SIG-M5 treated with dmso at 0.1 percent for 504 hours (cell line): Measurements from ENCODE around the gene FKBP14.
A peak's percentile ranks its signal among the peaks of the same experiment; 100 is the strongest.

Experiments used
- DNase-seq: peaks from one replicate; lab custom pipeline; 2025; ENCODE audit not compliant: unreplicated experiment; lab: John Stamatoyannopoulos, UW

Gene FKBP14

DNA sequence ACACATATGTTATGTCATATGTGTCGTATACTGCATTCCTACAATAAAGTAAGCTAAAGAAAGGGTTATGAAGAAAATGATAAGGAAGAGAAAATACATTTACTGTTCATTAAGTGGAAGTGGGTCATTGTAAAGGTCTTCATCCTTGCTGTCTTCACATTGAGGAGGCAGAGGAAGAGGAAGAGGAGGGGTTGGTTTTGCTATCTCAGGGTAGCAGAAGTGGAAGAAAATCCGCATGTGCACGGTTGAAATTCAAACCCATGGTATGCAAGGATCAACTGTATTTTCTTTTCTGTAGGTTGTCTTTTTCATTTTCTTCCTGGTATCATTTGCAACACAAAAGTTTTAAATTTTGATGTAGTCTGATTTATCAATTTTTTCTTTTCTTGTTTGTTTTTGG is 8.0 kb upstream of the FKBP14 start:
- DNase-seq: no peak

DNA sequence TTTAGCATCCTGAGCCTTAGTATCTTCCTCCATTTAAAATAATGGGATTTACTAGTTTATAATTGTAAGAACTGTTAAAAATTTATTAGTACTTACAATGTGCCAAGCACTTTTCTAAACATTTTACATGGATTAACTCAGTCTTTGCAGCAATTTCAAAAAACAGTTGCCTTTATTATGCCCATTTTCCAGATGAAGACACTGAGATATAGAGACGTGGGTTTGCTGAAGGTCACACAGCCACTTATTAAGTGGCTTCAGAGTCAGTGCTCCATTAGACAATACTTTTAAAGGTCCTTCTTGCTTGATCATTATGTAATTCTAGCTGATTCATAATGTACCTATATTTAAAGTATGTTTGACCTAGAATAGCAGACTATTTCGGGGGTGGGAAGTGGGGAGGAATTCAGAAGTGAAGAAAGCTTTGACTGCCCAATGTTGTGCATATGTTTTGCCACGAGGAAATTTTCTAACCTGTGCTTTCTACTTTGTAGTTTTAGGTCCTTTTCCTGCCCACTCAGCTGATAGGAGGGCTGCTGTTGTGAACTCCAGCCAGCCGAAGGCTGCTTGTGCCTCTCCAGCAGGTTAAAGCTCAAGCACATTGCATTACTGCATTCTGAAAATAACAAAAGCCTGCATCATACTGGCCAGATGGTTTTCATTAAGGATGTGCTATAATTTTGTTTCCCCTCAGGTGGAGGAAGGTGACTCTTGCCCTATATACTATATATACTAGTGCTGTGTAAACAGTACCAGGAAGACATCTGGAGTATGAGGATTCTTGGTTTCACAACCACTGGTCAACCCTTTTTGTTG is 6.0 kb upstream of the FKBP14 start:
- DNase-seq: peak; percentile 12

DNA sequence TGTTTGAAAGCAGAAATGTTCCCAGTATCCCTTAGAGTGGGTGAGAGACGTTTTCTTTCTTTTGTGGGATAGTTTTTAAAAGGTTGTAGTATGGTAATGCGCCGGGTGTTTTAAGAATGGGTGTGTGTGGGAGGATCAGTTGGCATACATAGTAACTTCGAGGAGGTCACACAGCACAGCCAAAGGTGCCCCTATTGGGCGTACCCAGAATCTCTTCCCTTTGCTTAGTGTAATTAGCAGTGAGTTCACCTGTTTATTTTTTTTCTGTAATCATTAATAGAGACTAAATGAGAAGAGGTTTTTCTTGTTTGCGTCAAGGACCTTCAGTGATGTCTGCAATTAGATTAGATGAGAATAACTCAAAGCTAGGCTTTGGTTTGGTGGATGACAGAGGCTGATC is 3.2 kb upstream of the FKBP14 start:
- DNase-seq: no peak

DNA sequence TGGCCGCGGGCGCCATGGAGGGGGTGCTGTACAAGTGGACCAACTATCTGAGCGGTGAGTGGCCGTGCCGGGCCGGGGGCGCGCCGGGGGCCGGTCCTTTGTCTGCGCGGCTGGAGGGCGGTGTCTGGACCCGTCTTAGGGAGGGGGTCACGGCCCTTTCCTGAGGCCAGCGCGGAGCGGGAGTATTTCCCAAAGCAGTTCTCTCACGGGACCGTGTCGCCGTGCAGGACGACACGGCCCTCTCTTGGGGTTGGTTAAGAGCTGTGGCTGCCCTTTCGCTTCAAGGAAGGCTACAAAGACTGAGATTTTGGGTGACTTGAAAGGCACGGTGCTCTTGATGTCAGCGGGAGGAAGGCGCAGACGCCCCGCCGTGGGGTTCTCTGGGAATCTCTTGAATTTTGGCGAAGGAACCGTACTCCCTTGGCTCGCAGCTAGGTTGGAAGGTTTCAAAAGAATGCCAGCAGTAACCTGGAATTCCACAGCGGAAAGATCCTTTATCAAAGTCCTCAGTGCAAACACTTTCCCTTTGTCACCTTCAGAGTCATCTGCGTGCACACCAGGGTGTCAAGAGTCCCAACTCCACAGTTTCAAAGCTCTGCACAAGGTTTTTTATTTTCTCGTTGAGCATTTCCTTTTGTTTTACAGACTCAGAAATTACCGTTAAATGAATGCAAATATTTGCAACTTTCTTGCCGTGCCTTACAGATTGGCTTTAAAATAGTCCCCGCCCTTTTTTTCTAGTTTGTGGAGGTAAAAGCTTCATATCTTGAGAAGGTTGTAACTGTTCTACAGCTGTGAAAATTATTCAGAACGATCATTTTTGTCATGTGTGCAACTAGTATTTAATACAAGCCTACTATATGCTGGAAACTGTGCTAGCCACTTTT is 2.5 kb upstream of the FKBP14 start:
- DNase-seq: peak; percentile 37

DNA sequence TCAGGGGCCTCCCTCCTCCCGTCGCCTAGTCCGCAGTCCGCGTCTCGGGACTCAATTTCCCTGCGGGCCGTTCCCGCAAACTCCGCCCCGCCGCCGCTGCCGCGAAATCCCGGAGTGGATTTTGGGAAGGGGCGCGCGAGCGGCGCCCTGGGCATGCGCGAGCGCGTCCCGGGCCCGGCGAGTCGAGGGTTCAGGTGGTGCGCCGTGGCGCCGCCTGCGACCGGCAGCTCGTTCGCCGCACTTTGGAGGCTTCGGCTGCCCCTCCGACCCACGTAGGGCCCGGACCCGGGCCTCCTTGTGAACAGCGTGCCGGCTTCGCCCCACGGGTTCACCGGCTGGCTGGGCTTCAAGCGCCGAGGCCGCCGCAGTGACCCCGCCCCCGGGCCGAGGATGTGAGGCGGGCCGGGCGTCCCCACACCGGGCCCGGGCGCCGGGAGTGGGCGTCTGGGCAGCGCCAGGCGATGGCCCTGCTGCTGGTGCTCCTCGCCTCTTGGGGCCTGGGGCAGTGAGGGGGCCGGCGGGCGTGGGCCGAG is 1.8 kb upstream of the FKBP14 start, which contains the start of gene PLEKHA8:
TSS of gene PLEKHA8 (plus strand) at position 197 of the 533 bp plus-strand sequence. CDS start 351 bp downstream, outside the sequence.
- peak; percentile 74 for DNase-seq

DNA sequence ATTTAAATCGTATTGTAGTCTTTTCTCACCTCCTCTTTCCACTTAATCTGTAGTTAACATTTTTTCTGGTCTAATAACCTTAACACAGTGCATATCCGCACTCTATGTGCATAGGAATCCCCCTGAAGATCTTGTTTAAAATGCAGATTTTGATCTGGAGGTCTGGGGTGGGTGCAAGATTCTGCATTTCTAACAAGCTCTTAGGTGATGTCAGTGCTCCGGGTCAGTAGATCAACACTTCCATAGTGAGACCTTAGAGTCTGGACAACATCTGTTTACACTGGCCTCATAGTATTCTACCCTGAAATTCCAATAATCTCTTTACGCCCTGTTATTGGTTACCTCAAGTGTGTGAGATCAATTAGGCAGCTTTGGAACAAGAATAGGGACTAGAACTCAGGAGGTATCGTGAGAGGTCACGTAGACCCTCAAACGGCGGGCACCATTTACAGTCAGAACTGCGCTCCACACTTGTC is 1.3 kb upstream of the FKBP14 start:
- peak; percentile 34 for DNase-seq

DNA sequence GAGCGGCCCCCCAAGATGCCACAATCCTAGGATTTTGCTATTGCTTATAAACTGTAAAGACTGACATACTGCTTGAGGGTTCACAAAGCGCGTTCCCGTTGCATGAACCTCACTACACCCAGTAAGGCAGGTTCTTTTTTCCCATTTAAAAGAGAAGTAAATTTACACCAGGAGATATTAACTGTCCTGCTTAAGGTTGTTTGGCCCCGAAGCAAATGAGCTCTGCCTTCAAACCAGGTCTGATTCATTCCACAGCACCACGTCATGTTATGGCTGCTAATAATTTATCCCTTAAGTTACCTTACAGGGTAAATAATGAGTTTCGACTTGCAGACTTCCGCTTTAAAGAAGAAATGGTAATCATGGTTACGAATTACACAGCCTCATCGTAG is 559 bp upstream of the FKBP14 start:
- peak; percentile 63 for DNase-seq

DNA sequence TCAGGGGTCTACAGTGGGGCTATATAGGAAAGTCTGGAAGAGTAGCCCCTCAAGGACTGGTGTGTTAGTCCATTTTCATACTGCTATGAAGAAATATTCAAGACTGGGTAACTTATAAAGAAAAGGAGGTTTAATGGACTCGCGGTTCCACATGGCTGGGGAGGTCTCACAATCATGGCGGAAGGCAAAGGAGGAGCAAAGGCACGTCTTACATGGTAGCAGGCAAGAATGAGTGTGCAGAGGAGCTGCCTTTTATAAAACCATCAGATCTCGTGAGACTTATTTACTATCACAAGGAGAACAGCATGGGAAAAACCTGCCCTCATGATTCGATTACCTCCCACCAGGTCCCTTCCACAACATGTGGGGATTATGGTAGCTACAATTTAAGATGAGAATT is 3.0 kb downstream of the FKBP14 start:
- no peak for DNase-seq

DNA sequence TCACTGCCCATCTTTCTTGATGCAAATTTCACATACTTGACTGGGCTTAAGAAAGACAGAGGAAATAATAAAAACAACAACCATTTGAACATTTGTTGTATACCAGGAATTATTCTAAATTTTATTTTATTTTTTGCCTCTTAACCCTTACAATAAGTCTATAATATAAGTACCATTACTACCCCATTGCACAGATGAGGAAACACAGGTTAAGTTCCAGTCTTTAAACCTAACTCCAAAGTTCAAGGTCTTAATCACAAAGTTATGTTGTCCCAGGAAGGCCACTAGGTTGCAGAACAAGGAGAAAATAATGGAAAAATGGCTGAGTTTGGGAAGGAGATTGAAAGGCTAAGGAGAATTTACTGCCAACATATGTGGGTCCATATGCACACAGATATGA is 3.5 kb downstream of the FKBP14 start:
- DNase-seq: no peak

DNA sequence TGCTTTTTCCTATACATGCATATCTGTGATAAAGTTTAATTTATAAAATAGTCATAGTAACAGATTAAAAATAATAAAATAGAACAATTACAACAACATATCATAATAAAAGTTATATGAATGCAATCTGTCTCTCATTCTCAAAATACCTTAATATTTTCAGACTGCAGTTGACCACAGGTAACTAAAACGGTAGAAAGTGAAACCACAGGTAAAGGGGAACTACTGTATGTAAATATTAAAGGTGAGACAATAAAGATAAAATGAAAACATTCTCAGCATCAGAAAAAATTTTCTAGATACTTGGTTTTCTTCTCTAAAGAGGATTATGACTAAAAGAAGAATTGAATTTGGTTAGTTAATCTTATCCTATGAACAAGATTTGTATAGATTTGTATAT is 6.0 kb downstream of the FKBP14 start:
- no peak for DNase-seq

DNA sequence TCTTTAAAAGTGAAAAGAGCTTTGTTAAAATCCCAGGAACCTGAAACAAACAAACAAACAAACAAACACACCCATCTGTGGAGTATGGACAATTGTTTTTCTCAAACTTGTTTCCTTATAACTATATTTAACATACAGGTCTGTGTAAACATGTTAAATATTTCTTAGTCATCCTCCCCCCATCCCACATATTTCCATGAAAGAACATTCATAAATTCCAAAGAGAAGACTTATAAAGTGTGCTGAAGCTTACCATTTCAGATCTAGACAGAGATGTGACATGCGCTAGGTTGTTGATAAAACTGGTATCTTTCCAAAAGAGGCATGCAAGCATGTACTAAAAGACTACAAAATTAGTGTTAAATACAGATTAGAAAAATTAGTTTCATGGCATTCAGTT is 6.5 kb downstream of the FKBP14 start:
- no peak for DNase-seq

DNA sequence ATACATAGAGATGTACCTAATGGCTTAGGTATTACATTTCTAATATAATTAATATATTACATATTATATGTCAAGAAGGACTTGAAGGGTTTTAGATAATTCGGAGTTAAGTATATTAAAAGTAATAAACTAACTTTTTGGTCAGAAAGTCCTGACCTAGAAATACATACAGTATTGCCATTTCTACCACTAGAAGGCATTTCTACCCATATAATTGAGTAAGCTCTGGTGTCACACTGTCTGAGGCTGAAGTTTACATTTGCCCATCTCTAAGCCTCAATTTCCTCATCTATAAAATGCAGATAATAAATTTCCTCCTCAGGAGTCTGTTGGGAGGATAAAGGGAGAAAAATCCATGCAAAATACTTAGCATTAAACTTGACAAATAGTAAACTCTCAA is 7.1 kb downstream of the FKBP14 start:
- no peak for DNase-seq

DNA sequence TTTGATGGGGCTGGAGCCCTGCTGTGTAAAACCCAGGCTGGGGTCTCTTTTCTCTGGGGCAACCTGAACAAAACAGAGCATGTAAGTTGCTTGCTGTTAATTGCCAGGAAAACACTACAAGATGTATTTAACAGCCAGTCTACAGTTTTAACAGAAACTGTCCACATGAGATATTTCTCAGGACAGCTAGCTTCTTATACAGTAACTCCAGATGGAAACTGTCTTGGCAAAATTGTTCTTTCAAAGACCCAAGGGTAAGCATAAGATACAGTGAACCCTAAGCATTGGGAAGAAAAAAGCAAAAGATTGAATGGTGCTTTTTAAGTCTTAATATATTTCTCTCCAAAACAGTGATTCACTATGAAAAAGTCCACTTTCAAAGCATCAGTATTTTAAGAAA is 8.1 kb downstream of the FKBP14 start:
- DNase-seq: no peak

DNA sequence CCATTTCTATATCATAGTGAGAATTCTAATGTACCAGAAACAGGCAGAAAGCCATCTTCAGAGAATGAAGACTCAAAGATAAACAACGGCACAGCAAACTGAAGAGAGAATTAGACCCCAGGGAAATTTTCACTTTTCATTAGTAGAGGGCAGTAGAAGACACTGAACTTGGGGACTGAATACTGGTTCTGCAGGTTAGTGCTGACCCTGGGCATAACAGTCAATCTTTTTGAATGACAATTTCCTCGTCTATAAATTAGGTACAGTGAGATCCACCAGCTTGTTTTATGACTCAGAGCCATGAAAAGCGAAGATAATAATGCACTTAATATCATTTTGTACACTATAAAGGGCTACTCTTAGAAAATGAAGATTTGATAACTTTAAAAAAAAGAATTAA is 13.7 kb downstream of the FKBP14 start:
- no peak for DNase-seq

DNA sequence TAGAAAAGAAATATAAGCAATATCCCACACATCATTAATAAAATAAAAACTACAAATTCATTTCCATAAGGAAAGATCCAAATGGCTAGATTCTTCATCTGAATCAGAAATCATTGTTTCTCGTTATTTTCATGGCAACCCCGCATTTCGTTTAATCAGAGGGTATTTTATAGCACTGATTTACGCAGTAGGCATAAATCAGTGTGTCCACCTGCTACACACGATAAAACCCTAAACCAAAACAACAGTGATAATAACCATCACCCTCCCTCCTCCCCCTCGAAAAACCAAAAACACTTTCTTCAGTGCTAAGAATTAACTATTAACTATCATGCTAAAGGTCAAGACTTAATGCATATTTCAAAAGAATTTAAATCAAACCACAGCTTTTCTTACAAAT is 16.5 kb downstream of the FKBP14 start:
- DNase-seq: no peak

DNA sequence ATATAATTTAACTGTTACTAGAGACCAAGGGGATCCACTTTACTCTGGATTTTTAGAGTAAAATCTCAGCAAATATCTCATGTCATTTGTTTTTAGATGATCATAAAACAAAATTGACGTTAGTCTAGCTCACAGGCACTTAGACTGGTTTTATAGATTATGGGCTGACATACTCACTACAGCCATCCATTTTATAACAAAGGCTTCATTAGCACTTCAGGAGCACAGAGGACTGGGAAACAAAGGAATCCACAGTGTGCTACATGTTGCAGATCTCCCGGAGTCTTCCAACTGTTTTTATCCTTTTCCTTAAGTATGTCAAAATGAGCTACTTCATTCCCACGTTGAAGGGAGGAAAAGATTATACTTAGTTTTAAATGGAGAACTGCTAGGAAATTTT is 21.0 kb downstream of the FKBP14 start:
- no peak for DNase-seq

DNA sequence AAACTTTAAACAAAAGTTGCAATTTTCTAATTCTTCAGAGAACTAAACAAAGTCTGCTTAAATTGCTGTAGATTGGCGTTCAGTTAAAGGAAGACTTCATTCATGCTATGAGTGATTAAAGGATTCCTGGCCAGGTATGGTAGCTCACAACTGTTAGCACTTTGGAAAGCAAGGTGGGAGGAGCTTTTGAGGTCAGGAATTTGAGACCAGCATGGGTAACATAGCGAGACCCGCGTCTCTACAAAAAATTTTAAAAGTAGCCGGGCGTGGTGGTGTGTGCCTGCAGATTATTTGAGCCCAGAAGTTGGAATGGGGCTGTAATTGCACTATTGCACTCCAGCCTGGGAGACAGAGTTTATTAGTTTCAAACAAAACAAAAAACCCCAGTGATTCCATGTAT is 23.4 kb downstream of the FKBP14 start:
- no peak for DNase-seq

DNA sequence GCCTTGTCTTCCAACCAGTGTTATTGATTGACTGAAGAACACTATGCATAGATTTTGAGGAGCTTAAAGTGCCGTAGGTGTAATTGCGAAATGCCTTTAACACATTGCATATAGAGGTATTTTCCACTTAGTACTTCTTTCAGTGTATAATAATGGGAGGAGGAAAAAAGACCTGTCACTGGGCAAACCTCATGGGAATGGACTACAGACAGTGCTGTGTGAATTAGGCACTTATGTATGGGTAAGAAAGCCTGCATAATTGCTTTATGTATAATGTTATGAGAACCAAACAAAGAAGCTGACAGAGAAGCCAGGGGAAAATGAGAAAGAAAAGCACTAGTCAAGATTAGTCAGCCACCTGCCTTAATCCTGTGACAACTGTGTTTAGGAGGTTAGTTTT is 24.5 kb downstream of the FKBP14 start:
- DNase-seq: no peak

DNA sequence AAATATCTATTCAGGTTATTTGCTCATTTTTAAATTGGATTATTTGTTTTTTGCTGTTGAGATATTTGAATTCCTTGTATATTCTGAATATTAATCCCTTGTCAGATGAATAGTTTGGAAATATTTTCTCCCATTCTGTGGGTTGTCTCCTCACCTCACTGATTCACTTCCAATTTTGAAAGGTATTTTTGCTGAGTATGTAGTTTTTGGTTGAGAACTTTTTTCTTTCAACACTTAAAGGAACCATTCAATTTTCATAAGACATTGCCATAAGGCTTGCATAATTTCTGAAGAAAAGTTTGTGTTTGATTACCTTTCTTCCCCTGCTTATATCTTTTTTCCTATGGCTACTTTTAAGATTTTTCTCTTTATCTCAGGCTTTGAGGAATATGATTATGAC is 28.0 kb downstream of the FKBP14 start:
- DNase-seq: no peak

DNA sequence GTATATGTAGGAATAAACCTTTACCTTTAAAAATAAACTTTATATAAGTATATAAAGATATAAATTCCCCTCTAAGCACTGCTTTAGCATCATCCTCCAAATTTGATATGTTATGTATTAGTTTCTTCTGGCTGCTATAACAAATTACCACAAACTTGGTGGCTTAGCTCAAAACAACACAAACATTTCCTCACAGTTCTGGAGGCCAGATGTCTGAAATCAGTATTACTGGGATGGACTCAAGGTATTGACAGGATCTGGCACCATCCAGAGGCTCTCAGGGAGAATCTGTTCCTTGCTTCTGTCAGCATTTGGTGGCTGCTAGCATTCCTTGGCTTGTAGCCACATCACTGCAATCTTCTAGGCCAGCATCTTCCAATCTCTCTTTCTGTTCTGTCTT is 30.2 kb downstream of the FKBP14 start:
- no peak for DNase-seq

DNA sequence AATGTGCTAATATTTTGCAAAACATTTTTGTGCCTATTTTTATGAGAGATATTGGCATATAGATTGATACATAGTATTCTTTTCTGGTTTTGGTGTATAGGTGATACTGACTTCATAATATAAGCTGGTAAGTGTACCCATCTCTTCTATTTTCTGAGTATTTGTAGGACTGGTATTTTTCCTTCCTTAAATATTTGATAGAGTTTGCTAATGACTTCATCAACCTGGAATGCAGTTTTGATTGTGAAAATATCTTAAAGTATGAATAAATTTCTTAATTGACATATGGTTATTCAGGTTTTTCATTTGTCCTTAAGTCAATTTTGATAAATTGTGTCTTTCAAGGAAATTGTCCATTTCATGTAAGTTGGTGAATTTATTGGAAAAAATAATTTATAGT is 30.9 kb downstream of the FKBP14 start:
- DNase-seq: no peak

DNA sequence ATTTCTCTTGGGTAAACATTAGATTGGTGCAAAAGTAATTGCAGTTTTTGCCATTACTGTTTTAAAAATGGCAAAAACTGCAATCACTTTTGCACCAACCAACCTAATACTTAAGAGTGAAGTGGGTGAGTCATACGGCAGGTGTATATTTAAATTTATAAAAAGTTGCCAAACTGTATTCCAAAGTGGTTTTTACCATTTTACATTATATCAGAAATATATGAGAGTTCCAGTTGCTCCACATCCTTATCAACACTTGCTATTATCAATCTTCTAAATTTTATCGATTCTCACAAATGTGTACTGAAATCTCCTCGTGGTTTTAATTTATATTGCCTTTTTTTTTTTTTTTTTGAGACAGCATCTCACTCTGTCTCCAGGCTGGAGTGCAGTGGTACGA is 33.4 kb downstream of the FKBP14 start:
- no peak for DNase-seq
